Heart left ventricle (tissue), 13 donors: ENCODE results near the gene PARD3.

Source experiments
- CTCF ChIP-seq, 12 donors: fragments of 200-600 bp; sonication (generic) in 4 of 12; IDR thresholded peaks; one replicate each; pipeline versions ENCODE4 v1.5.0 to v1.8.0; 2018 to 2022; ENCODE audit warnings: antibody characterized with exemption in 12 of 12, mild to moderate bottlenecking in 5 of 12
- POLR2A ChIP-seq, 2 donors: fragments of 450-650 bp; IDR thresholded peaks; one replicate each; pipeline ENCODE4 v1.6.1; 2017; ENCODE audit warnings: antibody characterized with exemption in 2 of 2, mild to moderate bottlenecking in 2 of 2, moderate library complexity in 2 of 2
- donor health status: ischemic (EF 13 %, LVEDD 7.1; RV severe dilation, severe dysfunction).
- donor health status: DM: no; HTN: yes; CAD: no.
- donor health status: DM: no; HTN: no; CAD: no.
- donor health status: ischemic (EF 25% LVEDD 6.9; RV normal size, moderate dysfunction).
- donor health status: ischemic (EF 25% LVEDD 5.7; RV mildly dilated, moderate dysfunction).
- donor health status: ischemic (EF 35%, LVEDD 5.7; RV mildly dilated, moderate dysfunction).
- donor health status: nonischemic (EF 11% LVEDD 7.7; RV severe dilation, severe dysfunction).
- donor health status: DM: yes; HTN: yes; CAD: no.
- donor health status: PGD.
- donor health status: ischemic (EF 29% LVEDD 5.4; RV normal size, mild dysfunction).
- donor health status: nonischemic (EF 23%, LVEDD 6.1; RV moderate dilation, normal function).

DNA sequence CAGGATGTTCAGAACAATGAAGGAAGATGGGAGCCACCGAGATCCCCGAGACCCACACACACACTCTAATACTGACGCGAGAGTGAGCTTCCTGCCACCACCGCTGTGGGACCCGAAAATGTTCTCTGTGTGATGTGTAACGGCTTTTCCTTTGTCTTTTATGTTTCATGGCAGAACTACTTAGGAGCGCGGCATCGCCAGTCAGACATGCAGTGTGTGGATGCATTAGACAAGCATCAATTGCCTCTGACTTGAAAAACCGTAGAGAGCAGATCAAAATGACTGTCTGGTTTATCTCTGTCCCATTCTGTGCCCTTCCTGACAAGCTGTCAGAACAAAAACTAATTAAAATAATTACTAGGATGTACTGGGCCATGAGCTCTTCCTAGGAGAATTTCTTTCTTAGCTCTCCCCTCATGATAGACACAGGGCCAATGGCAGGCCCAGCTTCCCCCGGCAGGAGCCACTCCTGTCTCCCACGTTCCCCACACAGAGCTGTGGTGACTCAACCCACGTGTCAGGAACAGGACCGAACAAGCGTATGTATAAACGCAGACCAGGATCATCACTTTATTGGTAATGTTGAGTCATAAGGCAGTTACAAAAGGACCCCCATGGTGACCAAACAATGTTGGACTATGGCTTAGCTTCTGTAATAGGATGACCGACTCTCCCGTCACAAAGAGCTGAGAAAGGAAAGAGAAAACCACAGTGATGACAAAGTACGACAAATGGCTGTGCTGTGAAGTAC is 705.0 kb downstream of the PARD3 start:
- TF ChIP-seq POLR2A (IDR thresholded peaks at IDR 0.05) (no peak), CTCF (IDR thresholded peaks at IDR 0.05) (no peak)
